ENCODE measurements around the gene LMTK2.

LMTK2 gene

GRCh38 chr7:98228801-98229200 is 122.1 kb downstream of the LMTK2 start:
- Histone ChIP-seq H3K36me3 (peaks cover 55% of the 10 kb centered on the region), H3K4me3 (ENCODE audit: low read depth, low read length) (no peak overlapping the region), H3K27me3 (ENCODE audit: insufficient read depth, low read depth, severe bottlenecking) (no peaks in the 10 kb centered on the region), H3K27ac (no peak overlapping the region), H3K9me3 (ENCODE audit: severe bottlenecking) (no peaks in the 10 kb centered on the region)
- no peak for TF ChIP-seq CTCF (IDR thresholded peaks at IDR 0.05; ENCODE audit: low read depth, low read length)
- no peak for DNase-seq

GRCh38 chr7:98229441-98229840 is 122.8 kb downstream of the LMTK2 start:
- Histone ChIP-seq H3K36me3 (peaks cover 60% of the 10 kb centered on the region), H3K9me3 (ENCODE audit: severe bottlenecking) (no peaks in the 10 kb centered on the region), H3K4me3 (ENCODE audit: low read depth, low read length) (no peak overlapping the region), H3K27ac (no peak overlapping the region), H3K27me3 (ENCODE audit: insufficient read depth, low read depth, severe bottlenecking) (no peaks in the 10 kb centered on the region)
- no peak for TF ChIP-seq CTCF (IDR thresholded peaks at IDR 0.05; ENCODE audit: low read depth, low read length)
- DNase-seq = peak; percentile 34

GRCh38 chr7:98229991-98230745 is 123.5 kb downstream of the LMTK2 start:
- no peak for DNase-seq
- no peak overlapping the region for H3K4me3 ChIP-seq (ENCODE audit: low read depth, low read length)
- H3K27ac ChIP-seq = no peak overlapping the region

GRCh38 chr7:98230746-98231471 is 124.2 kb downstream of the LMTK2 start:
- no peak for TF ChIP-seq CTCF (IDR thresholded peaks at IDR 0.05; ENCODE audit: low read depth, low read length)
- peaks cover 53% of the 10 kb centered on the region for H3K36me3 ChIP-seq
- no peak for DNase-seq
- H3K27me3 ChIP-seq (ENCODE audit: insufficient read depth, low read depth, severe bottlenecking) = no peaks in the 10 kb centered on the region
- no peak overlapping the region for H3K27ac ChIP-seq
- H3K4me3 ChIP-seq (ENCODE audit: low read depth, low read length) = no peak overlapping the region
- no peaks in the 10 kb centered on the region for H3K9me3 ChIP-seq (ENCODE audit: severe bottlenecking)

More at GRCh38 chr7:98229991-98230745, 123.5 kb downstream of the LMTK2 start:
- Histone ChIP-seq H3K9me3 (ENCODE audit: severe bottlenecking) (no peaks in the 10 kb centered on the region), H3K36me3 (peaks cover 56% of the 10 kb centered on the region), H3K27me3 (ENCODE audit: insufficient read depth, low read depth, severe bottlenecking) (no peaks in the 10 kb centered on the region)
- no peak for TF ChIP-seq CTCF (IDR thresholded peaks at IDR 0.05; ENCODE audit: low read depth, low read length)

- no peak for DNase-seq
- H3K36me3 ChIP-seq = peaks cover 55% of the 10 kb centered on the region
- no peaks in the 10 kb centered on the region for H3K9me3 ChIP-seq (ENCODE audit: severe bottlenecking)
- H3K27ac ChIP-seq = no peak overlapping the region
- no peaks in the 10 kb centered on the region for H3K27me3 ChIP-seq (ENCODE audit: insufficient read depth, low read depth, severe bottlenecking)
- H3K4me3 ChIP-seq (ENCODE audit: low read depth, low read length) = no peak overlapping the region
- no peak for TF ChIP-seq CTCF (IDR thresholded peaks at IDR 0.05; ENCODE audit: low read depth, low read length)
These were observed 125.0 kb downstream of the LMTK2 start for GRCh38 chr7:98231493-98232262.

All from WERI-Rb-1 (cell line).